Thoracic aorta (tissue), 2 donors: ENCODE data around the gene IKBKE. TPM values are rescaled to one million over a fixed set of nuclear protein-coding genes. Genes with fewer than 3 reads are reported as not detected.

Experiments
- ATAC-seq: fragments of 150-250 bp; one replicate; pipeline ENCODE4 v1.8.0; 2017; ENCODE audit warnings: low read depth; ENCODE audit not compliant: insufficient number of reproducible peaks, low FRiP score
- DNase-seq: peaks from one replicate; pipeline ENCODE4 v3.0.0-alpha.2; 2020; ENCODE audit warnings: low spot score
- H3K27ac ChIP-seq, 2 donors: fragments of 200-600 bp; sonication (generic); 1 replicate in 1 of 2; 2 replicates in 1 of 2; pipeline ENCODE4 v1.5.1; 2016; ENCODE audit warnings: mild to moderate bottlenecking in 2 of 2, moderate library complexity in 2 of 2
- H3K27me3 ChIP-seq: fragments of 200-600 bp; sonication (generic); replicated peaks from 2 replicates; pipeline ENCODE4 v1.6.0; 2016; ENCODE audit warnings: mild to moderate bottlenecking; ENCODE audit not compliant: insufficient read depth
- H3K36me3 ChIP-seq: fragments of 200-600 bp; sonication (generic); one replicate; pipeline ENCODE4 v1.5.1; 2016
- H3K4me1 ChIP-seq, 2 donors: fragments of 200-600 bp; sonication (generic); 1 replicate in 1 of 2; 2 replicates in 1 of 2; pipeline versions ENCODE4 v1.5.1 to v1.6.0; 2016; ENCODE audit warnings: low read depth in 2 of 2, mild to moderate bottlenecking in 1 of 2; ENCODE audit not compliant: control insufficient read depth in 1 of 2
- H3K4me3 ChIP-seq: fragments of 200-600 bp; sonication (generic); 2 replicates; pipeline ENCODE4 v1.5.1; 2016; ENCODE audit warnings: mild to moderate bottlenecking
- H3K9me3 ChIP-seq: fragments of 200-600 bp; sonication (generic); 2 replicates; pipeline ENCODE4 v1.5.1; 2016
- CTCF ChIP-seq: fragments of 200-600 bp; sonication (generic); IDR thresholded peaks from one replicate; pipeline ENCODE4 v1.5.1; 2019; ENCODE audit warnings: antibody characterized with exemption
- total RNA-seq, 2 donors: library from RNA; depleted of rRNA; stranded (reverse); fragments of >200 nt; gene quantifications; one replicate each; pipeline versions ENCODE4 v1.1.0 to v1.2.3, GENCODE V29; 2016

IKBKE gene
- total RNA-seq, 2 donors from 2014 or later, result 5.8 to 16.1 TPM

- TF ChIP-seq CTCF, result no peak
- no peaks in the 10 kb centered on the region for H3K36me3 ChIP-seq
- ATAC-seq (no peak), DNase-seq (no peak)
- no peak overlapping the region for H3K4me3 ChIP-seq
- no peaks in the 10 kb centered on the region for H3K27me3 ChIP-seq
- peaks cover 53 to 75% of the 10 kb centered on the region in 2 donors for H3K4me1 ChIP-seq
- H3K27ac ChIP-seq, result peak overlapping the region in 1 of 2 donors; percentile 93
- no peaks in the 10 kb centered on the region for H3K9me3 ChIP-seq
Observed at GRCh38 chr1:206500046-206500445, 29.8 kb downstream of the IKBKE start.

DNA sequence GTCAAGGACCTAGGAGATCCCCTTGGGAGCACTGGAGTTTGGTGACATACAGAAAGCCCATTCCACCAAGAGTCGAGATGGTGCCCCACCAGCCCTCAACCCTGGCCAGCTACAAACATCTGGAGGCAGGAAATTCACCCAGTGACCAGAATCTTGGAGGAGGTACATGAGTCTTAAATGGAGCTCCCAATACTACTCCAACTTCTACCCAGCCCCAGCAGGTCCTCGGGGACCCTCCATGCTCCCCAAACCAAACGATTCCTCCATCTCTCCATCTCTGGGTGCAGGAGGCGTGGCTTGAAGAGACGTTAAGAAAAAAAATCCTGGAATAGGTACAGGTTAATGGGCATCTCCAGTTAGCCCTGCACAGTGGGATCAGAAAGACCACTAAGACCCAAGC, 31.6 kb downstream of the IKBKE start:
- no peaks in the 10 kb centered on the region for H3K9me3 ChIP-seq
- H3K27ac ChIP-seq, result peak overlapping the region; percentile 78 to 92
- no peak overlapping the region for H3K4me3 ChIP-seq
- no peaks in the 10 kb centered on the region for H3K27me3 ChIP-seq
- peaks cover 39 to 60% of the 10 kb centered on the region in 2 donors for H3K4me1 ChIP-seq
- H3K36me3 ChIP-seq, result no peaks in the 10 kb centered on the region
- no peak for ATAC-seq
- DNase-seq, result no peak
- TF ChIP-seq CTCF, result no peak

DNA sequence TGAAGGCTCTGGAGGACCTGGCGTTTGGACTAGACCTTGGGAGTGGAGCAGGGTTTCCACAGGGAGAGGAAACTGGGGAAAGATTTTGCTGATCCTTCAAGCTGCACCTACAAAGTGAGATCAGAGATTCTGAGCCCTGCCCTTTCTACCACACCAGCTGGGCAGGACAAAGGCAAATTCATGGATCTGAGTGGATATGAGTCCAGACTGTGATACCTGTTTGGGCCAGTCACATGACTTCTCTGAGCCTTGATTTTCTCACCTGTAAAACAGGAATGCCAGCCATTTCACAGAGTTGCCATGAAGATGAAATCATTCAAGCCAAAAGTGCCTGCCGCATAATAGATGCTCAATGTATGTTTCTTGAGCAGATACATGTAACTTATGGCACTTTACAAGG, 32.1 kb downstream of the IKBKE start:
- Histone ChIP-seq H3K4me3 (no peak overlapping the region), H3K4me1 (peaks cover 39 to 58% of the 10 kb centered on the region in 2 donors), H3K27me3 (no peaks in the 10 kb centered on the region), H3K36me3 (no peaks in the 10 kb centered on the region), H3K27ac (peak overlapping the region; percentile 78 to 92), H3K9me3 (no peaks in the 10 kb centered on the region)
- TF ChIP-seq CTCF, result no peak
- DNase-seq (no peak), ATAC-seq (no peak)

DNA sequence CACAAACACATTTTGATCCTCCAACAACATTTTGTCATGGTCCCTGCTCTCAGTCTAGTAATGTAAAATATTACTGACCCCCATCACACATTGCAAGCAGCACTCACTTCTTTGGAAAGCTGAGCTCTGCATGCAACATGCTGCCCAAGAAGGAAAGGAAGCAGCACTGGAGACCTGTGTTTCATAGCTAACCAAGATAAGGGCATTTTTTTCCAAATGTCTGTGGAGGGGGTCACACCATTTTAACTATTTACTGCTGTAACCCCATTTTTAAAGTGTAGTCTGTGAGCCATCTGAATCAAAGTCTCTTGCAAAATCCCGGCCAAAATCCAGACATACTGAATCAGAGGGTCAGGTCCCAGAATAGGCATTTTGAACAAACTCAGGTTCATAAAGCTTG, 32.5 kb downstream of the IKBKE start:
- no peak for TF ChIP-seq CTCF
- Histone ChIP-seq H3K9me3 (no peaks in the 10 kb centered on the region), H3K27ac (peak overlapping the region in 1 of 2 donors; percentile 92), H3K4me3 (no peak overlapping the region), H3K4me1 (peaks cover 39 to 56% of the 10 kb centered on the region in 2 donors), H3K36me3 (no peaks in the 10 kb centered on the region), H3K27me3 (no peaks in the 10 kb centered on the region)
- DNase-seq (no peak), ATAC-seq (no peak)

DNA sequence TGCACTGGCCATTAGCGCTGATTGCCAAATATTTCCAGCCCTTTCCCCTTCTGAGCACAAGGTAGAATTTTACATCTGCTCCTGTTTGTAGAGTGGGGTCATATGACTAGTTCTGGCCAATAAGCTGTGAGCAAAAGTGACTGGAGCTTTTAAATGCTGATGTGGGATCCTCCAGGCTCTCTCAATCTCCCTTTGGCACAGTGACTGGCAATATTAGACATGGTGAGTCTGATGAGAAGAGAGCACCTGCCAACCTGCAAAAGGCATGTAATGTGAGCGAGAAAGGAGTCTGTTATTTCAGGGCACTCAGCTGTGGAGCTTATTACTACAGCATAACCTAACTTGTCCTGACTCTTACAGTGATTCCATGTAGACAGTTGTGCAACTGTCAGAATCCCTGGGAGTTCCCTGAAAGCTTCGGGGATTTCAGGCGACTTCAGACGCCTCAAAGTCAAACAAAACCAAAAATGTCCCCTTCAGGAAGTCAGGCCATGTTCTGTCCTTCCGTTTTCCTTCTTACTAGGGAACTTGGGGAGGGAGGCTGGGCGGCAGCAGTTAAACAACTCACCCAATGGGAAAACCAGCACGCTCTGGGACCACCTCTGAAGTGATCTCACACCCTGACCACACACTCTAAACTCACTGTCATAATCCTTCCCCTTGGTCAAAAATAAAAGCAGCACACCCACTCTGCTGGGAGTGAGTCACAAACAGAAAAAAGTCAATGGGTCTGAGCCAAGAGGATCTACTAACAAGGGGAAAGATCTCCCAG, 33.5 kb downstream of the IKBKE start:
- H3K9me3 ChIP-seq, result no peaks in the 10 kb centered on the region
- H3K4me3 ChIP-seq, result peak overlapping the region; percentile 11
- no peak for TF ChIP-seq CTCF
- no peaks in the 10 kb centered on the region for H3K36me3 ChIP-seq
- peak overlapping the region; percentile 8 to 92 for H3K27ac ChIP-seq
- H3K27me3 ChIP-seq, result no peaks in the 10 kb centered on the region
- ATAC-seq (peak; percentile 71), DNase-seq (peak; percentile 54)
- H3K4me1 ChIP-seq, result peaks cover 42 to 61% of the 10 kb centered on the region in 2 donors
